Coronary artery (tissue), 2 donors: ENCODE measurements around the gene PSMD13.

ENCODE experiments used
- DNase-seq: peaks from one replicate; pipeline ENCODE4 v3.0.0-alpha.2; 2017; ENCODE audit warnings: low spot score
- H3K27ac ChIP-seq, 2 donors: fragments of 200-600 bp; sonication (generic); one replicate each; pipeline ENCODE4 v1.5.1; 2016 to 2019
- H3K4me3 ChIP-seq: fragments of 200-600 bp; sonication (generic); 2 replicates; pipeline ENCODE4 v1.5.1; 2016; ENCODE audit warnings: mild to moderate bottlenecking, moderate library complexity
- TF ChIP-seq, protein P1 (sequence below): fragments of 200-600 bp; sonication (generic); IDR thresholded peaks from one replicate; pipeline ENCODE4 v1.5.1; 2019; ENCODE audit warnings: antibody characterized with exemption

Gene PSMD13

DNA sequence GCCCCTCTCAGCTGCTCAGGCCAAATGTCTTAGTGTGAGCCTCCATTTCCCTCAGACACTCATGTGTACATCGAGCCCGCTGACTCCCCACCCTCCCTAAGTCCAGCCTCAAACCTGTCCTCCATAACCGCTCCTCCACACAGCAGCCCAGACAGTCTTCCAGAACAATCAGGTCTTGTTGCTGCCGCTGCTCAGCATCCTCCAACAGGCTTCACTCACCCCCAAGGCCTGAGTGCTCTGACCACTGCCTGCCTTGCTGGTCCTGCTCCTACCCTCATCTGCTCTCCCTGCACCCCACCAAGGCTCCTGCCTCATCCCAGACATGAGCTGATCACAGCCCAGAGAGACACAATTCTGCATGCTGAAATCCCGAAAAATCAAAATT is 17.1 kb downstream of the PSMD13 start:
- no peak overlapping the region for H3K27ac ChIP-seq
- TF ChIP-seq, protein P1, sequence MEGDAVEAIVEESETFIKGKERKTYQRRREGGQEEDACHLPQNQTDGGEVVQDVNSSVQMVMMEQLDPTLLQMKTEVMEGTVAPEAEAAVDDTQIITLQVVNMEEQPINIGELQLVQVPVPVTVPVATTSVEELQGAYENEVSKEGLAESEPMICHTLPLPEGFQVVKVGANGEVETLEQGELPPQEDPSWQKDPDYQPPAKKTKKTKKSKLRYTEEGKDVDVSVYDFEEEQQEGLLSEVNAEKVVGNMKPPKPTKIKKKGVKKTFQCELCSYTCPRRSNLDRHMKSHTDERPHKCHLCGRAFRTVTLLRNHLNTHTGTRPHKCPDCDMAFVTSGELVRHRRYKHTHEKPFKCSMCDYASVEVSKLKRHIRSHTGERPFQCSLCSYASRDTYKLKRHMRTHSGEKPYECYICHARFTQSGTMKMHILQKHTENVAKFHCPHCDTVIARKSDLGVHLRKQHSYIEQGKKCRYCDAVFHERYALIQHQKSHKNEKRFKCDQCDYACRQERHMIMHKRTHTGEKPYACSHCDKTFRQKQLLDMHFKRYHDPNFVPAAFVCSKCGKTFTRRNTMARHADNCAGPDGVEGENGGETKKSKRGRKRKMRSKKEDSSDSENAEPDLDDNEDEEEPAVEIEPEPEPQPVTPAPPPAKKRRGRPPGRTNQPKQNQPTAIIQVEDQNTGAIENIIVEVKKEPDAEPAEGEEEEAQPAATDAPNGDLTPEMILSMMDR, result no peak
- no peak overlapping the region for H3K4me3 ChIP-seq
- DNase-seq, result no peak

DNA sequence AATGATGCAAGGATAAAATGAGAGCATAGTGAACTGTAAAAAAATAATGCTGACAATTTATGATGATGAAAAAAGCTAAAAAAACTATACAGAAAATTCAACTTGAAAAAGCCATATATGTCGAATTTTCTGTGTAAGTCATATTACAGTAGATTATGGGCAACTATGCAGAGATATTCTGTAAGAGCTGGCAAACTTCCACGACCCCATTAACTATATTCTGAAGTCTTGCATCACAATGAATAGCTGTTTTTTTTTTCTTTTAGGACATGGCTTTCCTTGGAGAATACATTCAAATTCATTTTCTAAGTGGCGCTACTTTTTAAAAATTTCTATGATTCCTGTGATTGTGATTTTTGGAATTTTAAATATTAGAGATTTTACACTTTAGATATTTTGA is 18.4 kb downstream of the PSMD13 start:
- Histone ChIP-seq H3K4me3 (no peak overlapping the region), H3K27ac (no peak overlapping the region)
- TF ChIP-seq, protein P1, result no peak
- DNase-seq, result no peak

DNA sequence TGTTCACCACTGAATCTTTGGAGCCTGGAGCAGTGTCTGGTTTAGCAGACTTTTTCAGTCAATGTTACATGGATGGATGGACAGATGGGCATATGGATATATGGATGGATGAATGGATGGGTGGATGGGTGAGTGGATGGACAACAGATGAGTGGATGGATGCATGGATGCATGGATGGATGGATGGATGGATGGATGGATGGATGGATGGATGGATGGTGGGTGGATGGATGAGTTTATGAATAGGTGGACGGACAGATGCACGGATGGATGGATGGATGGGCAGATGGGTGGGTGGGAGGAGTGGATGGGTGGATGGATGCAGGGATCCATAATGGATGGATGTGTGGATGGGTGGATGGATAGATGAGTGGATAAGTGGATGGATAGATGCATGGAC is 19.0 kb downstream of the PSMD13 start:
- DNase-seq, result no peak
- TF ChIP-seq, protein P1, result no peak
- no peak overlapping the region for H3K27ac ChIP-seq
- H3K4me3 ChIP-seq, result no peak overlapping the region

DNA sequence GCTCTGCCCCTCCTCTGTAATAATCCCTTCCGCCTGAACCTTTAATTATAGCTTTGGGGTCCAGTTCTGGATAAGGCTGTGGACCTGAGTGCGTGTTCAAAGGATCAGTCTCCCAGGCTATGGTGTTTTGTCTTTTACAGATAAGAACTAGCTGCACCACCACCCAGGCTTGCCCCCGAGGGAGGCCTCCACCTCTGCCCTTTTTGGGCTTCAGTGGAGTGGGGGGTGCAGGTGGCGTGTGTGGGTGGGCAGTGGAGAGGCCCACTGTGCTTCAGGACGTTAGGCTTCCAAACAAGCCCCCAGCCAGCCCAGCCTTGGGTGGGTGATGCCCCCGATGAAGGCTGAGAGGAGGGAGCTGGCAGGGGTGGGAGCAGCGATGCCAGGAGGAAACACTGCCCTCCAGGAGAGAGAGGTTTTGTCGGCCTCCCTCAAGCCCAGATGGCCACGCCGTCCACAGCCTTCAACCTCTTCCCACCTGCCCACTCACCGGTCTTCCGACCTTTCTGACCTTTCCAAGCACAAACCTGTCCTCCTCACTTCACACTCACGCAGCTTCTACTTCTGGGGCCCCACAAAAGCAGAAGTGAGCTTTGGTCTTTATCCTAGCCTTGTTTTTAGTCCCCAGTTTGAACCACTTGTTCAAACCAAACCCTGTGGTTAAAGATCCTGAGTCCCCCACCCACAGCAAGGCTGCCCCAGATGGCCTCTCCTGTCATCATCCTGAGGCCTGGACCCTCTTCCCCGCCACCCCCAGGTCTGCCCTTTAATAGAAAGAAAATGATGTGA is 20.4 kb downstream of the PSMD13 start:
- no peak overlapping the region for H3K27ac ChIP-seq
- no peak overlapping the region for H3K4me3 ChIP-seq
- DNase-seq, result no peak
- TF ChIP-seq, protein P1, result no peak

DNA sequence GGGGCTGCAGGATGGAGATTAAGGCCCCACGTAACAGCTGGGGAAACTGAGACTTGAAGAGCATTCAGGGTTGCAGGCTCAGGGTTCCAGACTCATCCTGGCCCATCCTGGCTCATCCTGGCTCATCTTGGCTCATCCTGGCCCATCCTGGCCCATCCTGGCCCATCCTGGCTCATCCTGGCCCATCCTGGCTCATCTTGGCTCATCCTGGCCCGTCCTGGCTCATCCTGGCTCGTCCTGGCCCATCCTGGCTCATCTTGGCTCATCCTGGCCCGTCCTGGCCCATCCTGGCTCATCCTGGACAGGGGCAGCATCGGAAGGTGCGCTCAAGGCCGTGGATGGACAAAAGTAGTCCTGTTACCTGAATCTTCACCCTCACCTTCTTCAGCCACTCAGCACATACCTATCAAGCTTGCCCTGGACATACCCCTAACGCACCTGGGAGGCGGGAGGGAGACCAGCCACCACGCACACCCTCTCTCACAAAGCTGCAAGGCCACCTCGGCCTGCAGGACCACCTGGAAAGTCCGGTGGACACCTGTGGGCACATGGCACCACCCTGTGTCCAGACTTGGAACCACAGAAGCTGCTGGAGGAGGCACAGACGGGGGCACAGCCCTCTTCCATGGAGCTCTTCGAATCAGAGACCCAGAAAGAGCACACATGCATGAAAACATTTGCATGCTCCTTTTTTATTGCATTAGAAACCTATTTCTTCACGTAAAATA is 21.2 kb downstream of the PSMD13 start:
- Histone ChIP-seq H3K27ac (no peak overlapping the region), H3K4me3 (no peak overlapping the region)
- DNase-seq, result no peak
- TF ChIP-seq, protein P1, result no peak

DNA sequence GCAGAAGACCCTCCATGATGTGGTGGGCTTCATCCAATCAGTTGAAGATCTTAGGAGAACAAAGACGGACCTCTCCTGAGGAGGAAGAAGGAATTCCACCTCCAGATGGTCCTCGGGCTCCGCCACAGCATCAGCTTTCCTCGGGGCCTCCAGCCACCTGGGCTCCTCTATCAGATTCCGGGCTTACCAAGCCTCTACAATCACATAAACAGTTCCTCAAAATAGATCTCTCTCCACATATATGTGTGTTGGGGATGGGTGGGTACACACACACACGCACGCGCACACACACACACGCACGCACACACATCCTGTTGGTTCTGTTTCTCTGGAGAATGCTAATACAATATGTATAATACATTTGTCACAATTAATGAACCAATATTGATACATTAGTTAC is 22.6 kb downstream of the PSMD13 start:
- DNase-seq, result no peak
- Histone ChIP-seq H3K4me3 (no peak overlapping the region), H3K27ac (no peak overlapping the region)
- TF ChIP-seq, protein P1, result no peak

DNA sequence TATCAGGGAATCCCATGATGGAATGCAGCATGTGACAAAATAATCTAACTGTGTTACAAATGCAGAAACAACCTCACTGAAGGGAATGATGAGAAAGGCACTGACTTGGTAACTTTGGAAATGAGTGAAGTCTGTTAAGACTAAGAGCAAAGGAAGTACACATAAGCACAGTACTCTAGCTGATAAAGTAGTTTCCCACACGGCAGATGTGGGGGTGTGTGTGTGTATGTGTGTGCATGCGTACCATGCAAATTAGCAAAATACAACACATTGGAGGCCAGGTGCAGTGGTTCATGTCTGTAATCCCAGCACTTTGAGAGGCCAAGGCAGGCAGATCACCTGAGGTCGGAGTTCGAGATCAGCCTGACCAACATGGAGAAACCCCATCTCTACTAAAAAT is 24.8 kb downstream of the PSMD13 start:
- TF ChIP-seq, protein P1, result no peak
- DNase-seq, result no peak
- H3K4me3 ChIP-seq, result no peak overlapping the region
- no peak overlapping the region for H3K27ac ChIP-seq
